ENCODE measurements around the gene SBF2.
"Not testable (repeated sequence)": the region's sequence is repeated elsewhere in the genome, so short reads cannot be mapped to it uniquely, and the experiment has no call there.

Gene SBF2

GRCh38 chr11:10044618-10045017, 249.4 kb downstream of the SBF2 start:
- DNase-seq: no peak

- no peak for DNase-seq
These were observed 251.3 kb downstream of the SBF2 start for GRCh38 chr11:10042699-10043098.

- no peak for DNase-seq
These were observed 252.1 kb downstream of the SBF2 start for GRCh38 chr11:10041748-10042446.

DNA sequence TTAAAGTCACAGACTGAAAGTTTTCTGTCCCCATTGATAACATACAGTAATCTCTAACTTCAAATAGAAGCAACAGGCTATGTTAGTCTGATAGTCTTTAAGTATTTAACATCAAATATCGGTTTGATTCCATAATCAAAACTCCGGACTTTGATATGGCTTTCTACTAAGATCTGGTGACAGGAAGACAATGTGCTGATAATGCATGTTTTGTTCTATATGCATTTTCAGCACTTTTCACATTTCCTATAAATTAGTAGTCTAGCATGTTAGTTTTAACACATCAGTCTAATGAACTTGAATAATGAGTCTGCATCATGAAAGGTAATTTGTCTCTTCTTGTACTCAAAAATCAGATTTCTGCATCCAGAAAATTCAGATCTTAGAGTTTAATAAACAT, 252.7 kb downstream of the SBF2 start:
- no peak for DNase-seq

- DNase-seq: no peak
These were observed 255.3 kb downstream of the SBF2 start for GRCh38 chr11:10038521-10039302.

GRCh38 chr11:10035932-10036331, 258.1 kb downstream of the SBF2 start:
- DNase-seq: not testable (repeated sequence)

DNA sequence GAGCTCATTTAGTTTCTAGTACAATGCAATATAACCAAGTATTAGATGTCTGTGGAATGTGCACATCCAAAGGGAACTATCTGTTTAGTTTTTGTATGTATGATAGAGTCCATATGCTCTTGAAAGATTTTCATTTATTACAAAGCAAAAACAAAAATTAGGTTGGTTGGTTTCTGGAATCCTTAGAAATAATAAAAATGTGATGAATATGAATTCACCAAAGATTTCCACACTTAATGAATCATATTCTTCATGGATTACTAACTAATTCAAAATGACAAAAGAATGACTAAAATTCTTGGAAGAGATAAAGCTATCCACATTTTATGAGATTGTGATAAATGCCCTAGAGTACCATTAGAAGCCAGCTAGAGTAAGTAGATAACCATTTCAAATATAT, 261.1 kb downstream of the SBF2 start:
- no peak for DNase-seq

DNA sequence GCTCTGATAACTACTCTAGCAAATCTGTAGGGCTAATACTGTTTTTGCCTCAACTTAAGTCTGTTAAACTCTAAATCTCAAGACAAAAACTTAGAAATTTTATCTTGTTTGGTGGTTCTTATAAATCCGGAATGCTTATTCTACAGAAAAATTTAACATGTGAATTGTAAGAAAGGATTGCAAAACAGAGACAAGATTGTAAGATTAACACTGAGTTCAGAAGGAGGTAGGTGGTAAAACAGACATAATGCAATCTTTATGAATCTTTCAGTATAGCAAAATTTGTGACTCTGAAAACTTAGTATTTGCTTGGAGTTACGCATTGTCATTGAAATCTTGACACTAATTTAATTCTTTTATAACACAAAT, 263.9 kb downstream of the SBF2 start:
- no peak for DNase-seq

GRCh38 chr11:10029386-10030121, 264.5 kb downstream of the SBF2 start:
- DNase-seq: no peak

GRCh38 chr11:10026514-10026913, 267.5 kb downstream of the SBF2 start:
- DNase-seq: no peak

DNA sequence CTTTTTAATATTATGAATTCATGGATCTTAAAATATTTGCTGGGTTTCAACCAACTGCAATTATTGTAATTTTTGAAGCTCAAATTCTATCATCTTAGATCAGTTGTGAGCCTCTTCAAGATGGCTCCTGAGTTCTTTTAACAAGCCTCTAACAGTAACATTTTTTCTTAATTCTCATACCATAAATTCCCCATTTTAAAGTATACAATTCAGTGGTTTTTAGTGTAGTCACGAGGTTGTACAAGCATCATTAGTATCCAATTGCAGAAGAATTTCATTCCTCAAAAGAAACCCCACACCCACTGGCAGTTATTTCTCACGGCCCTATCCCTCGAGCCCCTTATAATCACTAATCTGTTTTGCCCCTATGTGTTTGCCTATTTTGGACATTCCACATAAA, 270.8 kb downstream of the SBF2 start:
- no peak for DNase-seq

- DNase-seq: no peak
These were observed 271.3 kb downstream of the SBF2 start for GRCh38 chr11:10022764-10023163.

GRCh38 chr11:10021563-10021962, 272.5 kb downstream of the SBF2 start:
- DNase-seq: no peak

DNA sequence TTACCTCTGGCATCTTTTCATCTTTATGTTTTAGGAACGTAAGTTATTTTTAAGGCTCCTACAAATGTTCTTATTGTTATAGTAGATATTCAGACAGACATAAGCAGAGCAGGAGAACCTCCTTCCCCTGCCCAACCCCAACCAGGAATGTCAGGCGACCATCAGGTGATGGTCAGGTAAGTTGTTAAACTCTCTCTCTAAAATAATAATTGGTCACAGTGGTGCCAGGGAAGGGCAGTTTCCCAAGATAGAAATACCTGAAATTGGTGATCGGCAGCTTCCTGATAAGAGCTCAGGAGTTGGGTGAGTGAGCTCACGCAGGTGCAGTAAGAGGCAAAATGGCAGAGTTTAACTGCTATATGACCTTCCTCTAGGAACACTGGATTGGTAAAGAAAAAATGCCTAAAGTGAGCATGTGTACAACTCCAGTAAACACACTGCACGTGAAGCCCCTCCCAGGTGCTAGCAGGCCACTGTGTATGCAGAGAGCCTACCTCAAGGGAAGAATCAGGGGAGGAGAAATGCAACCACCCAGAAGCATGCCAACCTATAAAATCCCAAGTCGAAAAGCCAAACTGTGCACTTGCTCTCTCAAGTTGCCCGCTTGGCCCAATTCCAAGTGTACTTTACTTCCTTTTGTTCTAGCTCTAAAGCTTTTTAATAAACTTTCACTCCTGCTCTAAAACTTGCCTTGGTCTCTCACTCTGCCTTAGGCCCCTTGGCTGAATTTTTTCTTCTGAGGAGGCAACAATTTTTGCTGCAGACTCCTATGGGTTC, 273.9 kb downstream of the SBF2 start:
- DNase-seq: no peak

DNA sequence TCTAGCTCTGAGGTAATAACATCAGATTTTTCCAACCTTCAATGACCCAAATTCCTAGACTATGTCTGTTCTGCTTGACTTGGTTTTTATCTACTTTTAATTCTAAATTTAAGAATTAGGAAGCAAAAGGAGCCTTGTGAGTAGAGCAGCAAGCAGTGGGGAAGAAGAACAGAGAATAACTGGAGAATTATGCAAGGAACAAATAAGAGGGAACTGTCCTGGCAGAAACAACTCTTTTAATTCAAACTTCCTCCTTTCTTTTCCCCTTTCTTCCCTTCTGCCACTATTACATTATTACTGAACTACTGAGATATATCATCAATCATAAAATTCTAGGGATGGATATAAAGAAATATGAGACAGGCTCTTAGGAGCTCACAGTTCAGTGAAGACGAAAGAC, 276.1 kb downstream of the SBF2 start:
- DNase-seq: no peak

- DNase-seq: no peak
These were observed 277.0 kb downstream of the SBF2 start for GRCh38 chr11:10017050-10017449.

DNA sequence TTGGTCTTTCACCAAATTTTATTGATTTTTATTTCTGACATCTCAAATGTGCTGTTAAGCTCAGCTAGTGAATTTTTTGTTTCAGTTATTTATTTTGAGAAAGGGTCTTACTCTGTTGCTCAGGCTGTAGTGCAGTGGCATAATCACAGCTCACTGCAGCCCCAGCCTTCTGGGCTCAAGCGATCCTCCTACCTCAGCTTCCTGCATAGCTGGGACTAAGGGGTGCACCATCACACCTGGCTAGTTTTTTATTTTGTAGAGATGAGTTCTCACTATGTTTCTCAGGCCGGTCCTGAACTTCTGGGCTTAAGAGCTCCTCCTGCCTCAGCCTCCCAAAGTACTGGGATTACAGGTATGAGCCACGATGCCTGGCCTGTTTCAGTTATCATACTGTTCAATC, 282.0 kb downstream of the SBF2 start:
- no peak for DNase-seq

GRCh38 chr11:10005955-10006525, 288.0 kb downstream of the SBF2 start:
- DNase-seq: no peak

- no peak for DNase-seq
These were observed 289.4 kb downstream of the SBF2 start for GRCh38 chr11:10004526-10005113.

GRCh38 chr11:10002221-10002620, 291.8 kb downstream of the SBF2 start:
- no peak for DNase-seq

DNA sequence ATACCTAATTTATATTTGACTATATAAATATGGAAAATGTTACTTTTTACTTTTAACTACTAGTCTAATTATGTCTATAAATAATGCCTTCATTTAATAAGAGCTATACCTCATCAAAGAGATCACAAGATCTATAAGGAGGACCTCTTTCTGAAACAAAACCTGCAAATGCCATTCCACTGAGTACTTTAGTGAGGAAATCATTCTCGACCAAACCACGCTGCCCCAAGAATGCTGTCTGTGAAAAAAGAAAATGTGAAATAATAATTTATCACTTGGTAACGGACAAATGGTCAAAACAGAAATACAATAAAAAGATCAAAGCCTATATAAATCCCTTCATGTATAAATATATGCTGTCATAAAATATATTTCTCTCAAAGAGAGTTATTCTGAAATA, 301.7 kb downstream of the SBF2 start:
- DNase-seq: no peak

GRCh38 chr11:9990221-9990973, 303.6 kb downstream of the SBF2 start:
- DNase-seq: no peak

Measured in CD4-positive, alpha-beta T cell treated with Interleukin-1 beta for 1 hour (primary cell).